ENCODE results near the gene VASP.
A peak's percentile ranks its signal among the peaks of the same experiment; 100 is the strongest.

VASP gene

DNA sequence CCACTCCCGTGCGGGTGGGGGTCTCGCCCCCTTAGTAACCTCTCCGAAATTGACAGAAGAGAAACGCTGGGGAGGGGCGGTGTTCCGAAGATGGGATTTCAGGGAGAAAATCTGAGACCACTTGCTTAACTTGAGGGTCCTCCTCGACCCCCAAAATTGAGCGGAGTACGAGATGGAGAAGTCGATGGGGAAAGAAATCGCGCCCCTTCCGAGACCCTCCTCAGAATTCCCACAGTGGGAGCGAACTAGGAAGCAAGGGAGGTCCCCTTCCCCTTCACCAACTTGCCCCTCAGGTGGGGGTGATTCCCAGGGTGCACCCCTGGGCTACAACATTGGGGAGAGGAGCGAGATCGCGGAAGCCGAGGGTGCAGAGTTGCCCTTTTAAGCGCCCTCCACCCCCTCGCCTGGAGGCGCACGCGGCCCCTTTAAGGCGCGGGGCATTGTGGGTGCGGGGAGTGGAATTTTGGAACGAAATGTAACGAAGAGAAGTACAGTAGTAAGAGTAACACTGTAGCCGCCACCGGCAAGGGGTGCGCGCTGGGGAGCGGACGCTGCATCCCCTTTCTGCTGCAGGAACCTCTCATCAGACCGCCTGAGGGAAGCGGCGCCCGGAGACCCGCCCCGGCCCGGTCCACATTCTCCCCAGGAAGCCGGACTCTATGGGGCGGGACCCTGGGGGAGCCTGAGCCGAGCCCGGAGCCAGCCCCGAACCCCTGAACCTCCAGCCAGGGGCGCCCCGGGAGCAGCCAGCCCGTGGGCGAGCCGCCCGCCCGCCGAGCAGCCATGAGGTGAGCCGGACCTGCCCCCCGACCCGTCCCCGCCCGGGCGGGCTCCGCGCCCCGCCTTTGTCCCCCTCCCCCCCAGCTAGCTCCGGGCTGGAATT lies at the start of gene VASP:
VASP (plus strand) TSS at position 491 of the 883 bp plus-strand sequence; CDS start at position 784, 293 bp downstream.
- peak; percentile 80 for DNase-seq (ENCODE audit: low read depth, low spot score)

DNA sequence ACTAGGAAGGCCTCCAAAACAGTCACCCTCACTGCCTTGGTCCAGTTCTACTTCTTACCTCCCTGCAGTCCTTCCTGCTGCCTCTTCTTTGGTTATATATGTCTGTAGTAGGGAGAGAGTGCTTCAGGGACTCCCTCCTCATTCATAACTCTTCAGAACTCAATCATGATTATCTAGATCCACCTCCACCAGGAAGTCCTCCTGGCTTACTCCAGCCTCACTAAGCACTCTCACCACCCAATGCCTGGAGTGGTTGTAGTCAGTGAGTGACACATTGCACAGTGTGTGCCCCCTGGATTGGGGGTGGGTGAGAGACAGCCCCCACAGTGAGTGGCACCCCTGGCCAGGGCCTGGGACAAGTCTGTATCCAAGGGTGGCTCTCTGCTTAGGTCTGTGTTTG lies 49.5 kb upstream of the VASP start:
- no peak for DNase-seq (ENCODE audit: low read depth, low spot score)

DNA sequence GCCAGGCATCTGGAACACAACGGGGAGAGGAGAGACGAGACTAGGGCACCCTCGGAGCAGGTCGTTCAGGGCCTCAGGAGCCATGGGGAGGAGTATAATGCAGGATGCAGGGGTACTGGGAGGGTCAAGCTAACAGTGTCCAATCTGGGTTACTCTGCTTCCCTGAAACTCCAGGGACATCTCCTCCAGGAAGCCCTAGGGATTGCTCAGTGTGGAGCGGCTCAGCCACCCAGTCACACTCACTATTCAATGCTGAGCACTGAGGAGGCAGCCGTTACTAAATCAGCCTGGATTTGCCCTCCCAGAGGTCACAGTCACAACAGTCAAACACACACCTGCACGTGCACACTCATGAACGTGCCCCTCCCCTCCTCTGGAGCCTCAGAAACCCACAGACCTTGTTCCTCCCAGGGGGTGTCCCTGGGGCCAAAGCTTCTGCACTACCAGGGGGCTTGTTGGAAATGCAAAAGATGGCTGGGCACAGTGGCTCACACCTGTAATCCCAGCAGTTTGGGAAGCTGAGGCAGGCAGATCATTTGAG lies 46.4 kb upstream of the VASP start:
- DNase-seq (ENCODE audit: low read depth, low spot score), result no peak

DNA sequence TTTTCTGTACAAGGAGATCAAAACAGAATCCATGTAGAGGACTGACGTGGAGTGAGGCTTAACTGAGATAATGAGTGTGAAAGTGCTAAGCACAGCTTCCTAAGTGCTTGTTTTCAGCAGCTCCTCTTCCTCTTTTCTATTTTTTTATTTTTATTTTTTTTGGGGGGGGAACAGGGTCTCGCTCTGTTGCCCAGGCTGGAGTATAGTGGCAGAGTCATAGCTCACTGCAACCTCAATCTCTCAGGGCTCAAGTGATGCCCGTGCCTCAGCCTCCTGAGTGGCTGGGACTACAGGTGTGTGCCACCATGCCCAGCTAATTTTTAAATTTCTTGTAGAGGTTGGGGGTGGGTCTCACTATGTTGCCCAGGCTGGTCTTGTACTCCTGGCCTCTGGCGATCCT lies 45.1 kb upstream of the VASP start:
- DNase-seq (ENCODE audit: low read depth, low spot score), result no peak

DNA sequence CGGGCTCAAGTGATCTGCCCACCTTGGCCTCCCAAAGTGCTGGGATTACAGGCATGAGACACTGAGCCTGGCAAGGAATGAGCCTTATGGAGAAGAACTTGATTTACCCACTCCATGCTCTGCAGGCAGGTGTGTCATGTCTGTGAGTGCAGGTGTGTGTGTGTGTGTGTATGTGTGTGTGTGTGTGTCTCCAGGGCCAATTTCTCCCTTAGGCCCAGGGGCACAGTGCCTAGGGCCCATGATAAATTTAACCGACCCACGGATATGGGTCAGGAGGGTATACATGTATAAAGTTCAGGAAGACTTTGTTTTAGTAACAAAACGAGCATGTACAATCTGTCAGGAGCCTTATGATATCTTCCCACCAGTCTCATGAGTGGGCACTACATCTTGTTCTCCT lies 44.0 kb upstream of the VASP start:
- DNase-seq (ENCODE audit: low read depth, low spot score), result no peak

- no peak for DNase-seq (ENCODE audit: low read depth, low spot score)
Observed at GRCh38 chr19:45464274-45464673, 43.0 kb upstream of the VASP start.

- no peak for DNase-seq (ENCODE audit: low read depth, low spot score)
Observed at GRCh38 chr19:45464852-45465441, 42.3 kb upstream of the VASP start.

DNA sequence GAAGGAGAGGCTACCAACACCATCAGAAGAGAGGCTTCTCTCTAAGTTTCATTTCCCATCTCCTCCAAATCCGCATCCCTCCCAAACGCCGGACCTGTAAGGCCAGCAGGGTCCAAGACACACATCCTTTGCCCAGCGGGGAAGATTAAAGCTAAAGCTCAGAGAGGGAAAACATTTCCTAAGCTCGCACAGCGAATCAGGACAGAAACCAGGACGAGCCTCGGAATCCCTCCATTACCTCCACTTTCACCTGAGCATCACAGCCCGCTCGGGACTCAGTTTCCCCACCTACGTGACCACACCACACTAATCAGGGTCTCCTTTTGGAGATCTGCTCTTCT lies 40.2 kb upstream of the VASP start:
- DNase-seq (ENCODE audit: low read depth, low spot score), result no peak

DNA sequence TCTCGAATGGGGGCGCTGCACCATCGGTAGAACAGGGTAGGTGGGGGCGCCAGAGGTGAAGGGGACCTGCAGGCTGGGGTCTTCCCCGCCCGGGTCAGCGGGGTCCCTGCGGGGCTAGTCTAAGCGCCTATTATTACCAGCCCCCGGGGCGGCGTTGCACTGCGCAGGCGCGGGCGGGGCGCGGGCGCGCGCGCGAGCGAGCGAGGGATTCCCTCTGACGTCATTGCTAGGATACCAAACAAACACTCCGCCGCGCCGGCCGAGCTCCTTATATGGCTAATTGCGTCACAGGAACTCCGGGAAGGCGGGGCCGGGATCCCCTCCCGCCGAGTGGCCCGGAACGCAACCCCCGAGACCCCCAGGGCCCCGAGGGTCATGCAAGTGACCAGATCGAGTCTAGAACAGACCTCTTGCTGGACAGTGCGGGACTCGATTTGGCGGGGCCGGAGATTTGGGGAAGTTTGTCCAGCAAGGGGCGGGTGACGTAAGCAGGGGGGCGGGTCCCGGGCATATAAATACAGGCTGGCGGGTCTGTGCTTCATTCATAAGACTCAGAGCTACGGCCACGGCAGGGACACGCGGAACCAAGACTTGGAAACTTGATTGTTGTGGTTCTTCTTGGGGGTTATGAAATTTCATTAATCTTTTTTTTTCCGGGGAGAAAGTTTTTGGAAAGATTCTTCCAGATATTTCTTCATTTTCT lies 39.7 kb upstream of the VASP start, which contains the start of gene FOSB:
FOSB (plus strand) TSS at position 541 of the 703 bp plus-strand sequence. CDS start 591 bp downstream, outside the sequence.
- DNase-seq (ENCODE audit: low read depth, low spot score), result peak; percentile 76

GRCh38 chr19:45468159-45468651 lies 39.1 kb upstream of the VASP start:
- DNase-seq (ENCODE audit: low read depth, low spot score), result no peak

DNA sequence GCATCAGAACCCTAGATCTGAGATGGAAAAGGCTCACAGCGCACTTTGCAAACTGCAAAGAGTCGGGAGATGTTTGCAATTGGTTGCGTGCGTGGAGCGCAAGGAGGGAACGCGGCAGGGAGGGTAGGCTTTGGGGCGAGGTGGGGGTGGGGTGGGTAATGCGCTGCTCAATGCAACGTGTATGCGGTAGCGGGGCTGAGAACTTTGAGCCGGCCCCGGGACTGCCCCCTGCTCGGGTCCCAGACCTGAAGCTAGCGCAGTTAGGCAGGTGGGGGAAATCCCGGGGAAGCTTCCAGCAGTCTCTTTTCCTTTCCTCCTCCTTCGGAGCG lies 38.5 kb upstream of the VASP start:
- no peak for DNase-seq (ENCODE audit: low read depth, low spot score)

DNA sequence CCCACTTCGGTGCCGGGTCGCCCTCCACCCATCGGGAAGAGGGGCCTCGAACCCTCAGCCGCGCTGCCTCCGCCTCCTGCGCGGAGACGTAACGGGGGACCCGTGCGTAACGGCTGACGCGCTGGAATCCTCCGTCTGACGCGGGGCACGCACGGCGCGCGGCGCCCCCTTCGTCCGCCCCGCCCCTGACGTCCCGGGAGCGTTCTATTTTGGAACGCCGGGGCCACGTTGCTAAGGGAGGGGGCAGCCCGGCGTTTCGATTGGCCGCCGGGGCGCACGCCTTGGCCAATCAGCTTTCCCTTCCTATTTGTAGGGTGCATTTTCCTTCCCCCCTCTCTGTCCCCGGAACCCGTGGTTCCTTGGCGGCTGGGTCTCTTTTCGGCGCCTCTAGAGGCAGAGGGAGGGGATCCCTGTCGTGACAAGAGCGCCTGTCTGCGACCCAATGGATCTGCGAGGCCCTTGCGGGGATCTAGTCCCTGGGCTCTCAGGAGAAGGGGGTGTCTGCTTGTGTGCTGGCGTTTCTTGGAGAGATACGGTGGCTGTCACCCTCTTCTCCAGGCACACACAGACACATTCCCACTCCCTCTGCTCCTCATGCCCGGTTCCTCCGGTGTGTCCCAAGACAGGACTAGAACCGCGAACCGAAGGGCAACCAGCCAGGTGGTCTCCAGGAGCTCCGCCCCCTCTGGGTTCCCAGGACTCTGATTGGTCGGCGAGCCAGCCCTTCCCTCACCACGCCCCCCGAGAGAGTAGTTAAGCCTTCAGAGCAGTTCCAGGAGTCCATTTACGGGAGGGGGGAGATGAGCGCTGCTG lies 37.9 kb upstream of the VASP start:
- peak; percentile 86 for DNase-seq (ENCODE audit: low read depth, low spot score)

DNA sequence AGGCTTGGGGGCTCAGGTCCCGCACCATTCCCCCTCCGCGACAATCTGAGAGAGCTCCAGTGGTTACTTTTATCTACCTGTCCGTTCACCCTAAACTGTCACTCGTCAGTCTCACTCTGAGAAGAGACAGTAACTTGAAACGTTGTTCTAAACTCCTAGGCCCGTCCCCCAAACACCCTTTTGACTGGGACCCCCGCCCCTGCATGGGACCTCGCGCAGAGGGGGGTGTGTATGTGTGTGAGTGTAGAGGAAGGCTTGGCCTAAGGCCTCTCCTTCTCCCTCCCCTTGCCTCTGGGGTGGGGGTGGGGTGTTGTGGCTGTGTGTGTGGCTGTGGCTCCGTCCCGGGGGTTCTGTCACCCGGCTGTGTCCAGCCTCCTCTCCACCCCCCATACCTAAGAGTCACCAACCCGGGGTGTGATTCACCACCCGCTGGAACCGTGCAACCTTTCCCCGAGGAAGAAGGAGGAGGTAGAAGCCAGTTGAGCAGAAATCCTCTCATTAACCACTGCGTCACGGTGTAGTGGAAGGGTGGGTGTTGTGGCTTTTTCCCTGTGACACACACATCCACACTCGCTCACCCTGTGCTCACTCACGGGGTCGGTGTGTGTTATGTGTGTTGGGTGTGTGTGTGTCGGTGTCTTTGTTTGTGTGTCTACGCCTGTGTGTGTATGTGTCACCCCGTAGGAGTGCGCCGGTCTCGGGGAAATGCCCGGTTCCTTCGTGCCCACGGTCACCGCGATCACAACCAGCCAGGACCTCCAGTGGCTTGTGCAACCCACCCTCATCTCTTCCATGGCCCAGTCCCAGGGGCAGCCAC lies 37.1 kb upstream of the VASP start:
- DNase-seq (ENCODE audit: low read depth, low spot score), result no peak

- DNase-seq (ENCODE audit: low read depth, low spot score), result no peak
Observed at GRCh38 chr19:45470762-45471081, 36.6 kb upstream of the VASP start.

DNA sequence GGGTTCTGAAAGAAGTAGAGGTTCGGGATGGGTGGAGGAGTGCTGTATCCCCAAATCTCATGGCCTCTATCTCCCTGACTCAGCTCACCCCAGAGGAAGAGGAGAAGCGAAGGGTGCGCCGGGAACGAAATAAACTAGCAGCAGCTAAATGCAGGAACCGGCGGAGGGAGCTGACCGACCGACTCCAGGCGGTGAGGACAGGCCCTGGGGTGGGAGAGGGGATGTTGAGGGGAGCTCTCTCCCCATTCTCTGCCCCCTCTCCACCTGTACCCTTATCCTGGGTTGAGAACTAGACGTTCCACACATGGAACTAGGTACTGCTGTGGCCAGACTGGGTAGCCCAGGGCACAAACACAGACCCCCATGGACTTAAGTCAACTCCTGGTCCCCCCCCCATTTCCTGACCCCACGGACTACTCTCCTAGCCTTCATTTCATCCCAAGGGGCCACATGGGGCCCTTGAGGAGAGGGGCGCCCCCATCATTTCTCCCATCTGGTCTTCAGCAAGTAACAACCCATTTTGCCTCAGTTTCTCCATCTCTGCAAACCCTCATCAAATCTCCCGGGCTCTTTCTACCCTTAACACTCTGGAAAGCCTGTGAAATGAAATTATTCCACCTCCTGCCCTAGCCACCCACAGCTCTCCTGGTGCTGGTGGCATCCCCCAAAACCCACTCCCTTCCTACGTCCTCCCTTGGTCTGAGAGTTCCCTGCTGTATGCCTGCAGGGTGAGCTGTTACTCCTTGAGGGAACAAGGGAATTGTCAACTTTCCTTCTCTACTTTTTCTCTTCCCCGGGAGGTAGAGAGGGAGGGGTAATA lies 36.0 kb upstream of the VASP start:
- DNase-seq (ENCODE audit: low read depth, low spot score), result no peak

DNA sequence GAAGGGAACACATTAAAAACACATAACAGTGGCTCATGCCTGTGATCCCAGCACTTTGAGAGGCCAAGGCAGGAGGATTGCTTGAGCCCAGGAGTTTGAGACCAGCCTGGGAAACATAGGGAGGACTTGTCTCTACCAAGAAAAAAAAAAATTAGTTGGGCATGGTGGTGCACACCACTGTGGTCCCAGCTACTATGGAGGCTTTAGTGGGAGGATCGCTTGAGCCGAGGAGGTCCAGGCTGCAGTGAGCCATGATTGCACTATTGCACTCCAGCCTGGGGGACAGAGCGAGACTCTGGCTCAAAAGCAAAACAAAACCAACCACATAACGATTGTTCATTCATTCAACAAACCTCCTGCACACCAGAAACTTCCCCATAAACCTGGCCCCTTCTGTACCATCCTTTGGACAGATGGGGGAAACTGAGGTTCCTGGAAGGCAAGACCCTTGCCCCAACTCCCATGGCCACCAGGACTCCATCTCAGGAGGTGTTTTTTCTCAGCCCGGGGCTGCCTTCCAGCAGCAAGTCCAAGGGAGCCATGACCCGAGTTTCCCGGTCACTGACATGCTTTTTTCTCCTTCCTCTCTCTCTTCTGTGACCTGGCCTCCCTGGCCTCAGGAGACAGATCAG lies 35.2 kb upstream of the VASP start:
- no peak for DNase-seq (ENCODE audit: low read depth, low spot score)

- no peak for DNase-seq (ENCODE audit: low read depth, low spot score)
Observed at GRCh38 chr19:45472563-45473366, 34.5 kb upstream of the VASP start.

DNA sequence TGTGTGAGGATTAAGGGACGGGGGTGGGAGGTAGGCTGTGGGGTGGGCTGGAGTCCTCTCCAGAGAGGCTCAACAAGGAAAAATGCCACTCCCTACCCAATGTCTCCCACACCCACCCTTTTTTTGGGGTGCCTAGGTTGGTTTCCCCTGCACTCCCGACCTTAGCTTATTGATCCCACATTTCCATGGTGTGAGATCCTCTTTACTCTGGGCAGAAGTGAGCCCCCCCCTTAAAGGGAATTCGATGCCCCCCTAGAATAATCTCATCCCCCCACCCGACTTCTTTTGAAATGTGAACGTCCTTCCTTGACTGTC lies 34.0 kb upstream of the VASP start:
- DNase-seq (ENCODE audit: low read depth, low spot score), result no peak
